ENCODE measurements around the gene GPC5.

DNA sequence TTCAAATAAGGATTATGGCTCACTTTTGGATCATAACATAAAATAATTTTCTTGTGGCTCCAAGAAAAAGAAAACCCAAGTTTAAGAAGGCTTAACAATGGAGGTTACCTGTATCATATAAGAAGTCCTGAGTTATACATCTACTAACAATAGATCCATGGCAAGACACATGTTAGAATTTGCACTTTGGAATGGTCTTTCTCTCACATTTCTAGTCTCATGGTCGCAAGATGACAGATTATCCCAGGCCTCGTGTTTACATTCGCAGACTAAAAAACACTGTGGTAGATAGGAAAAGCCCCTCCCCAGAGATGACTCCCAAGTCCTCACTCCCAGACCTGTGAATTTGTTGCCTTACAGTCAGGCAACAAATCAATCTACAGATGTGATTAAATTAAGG lies 1082.0 kb downstream of the GPC5 start:
- TF ChIP-seq, protein P1, sequence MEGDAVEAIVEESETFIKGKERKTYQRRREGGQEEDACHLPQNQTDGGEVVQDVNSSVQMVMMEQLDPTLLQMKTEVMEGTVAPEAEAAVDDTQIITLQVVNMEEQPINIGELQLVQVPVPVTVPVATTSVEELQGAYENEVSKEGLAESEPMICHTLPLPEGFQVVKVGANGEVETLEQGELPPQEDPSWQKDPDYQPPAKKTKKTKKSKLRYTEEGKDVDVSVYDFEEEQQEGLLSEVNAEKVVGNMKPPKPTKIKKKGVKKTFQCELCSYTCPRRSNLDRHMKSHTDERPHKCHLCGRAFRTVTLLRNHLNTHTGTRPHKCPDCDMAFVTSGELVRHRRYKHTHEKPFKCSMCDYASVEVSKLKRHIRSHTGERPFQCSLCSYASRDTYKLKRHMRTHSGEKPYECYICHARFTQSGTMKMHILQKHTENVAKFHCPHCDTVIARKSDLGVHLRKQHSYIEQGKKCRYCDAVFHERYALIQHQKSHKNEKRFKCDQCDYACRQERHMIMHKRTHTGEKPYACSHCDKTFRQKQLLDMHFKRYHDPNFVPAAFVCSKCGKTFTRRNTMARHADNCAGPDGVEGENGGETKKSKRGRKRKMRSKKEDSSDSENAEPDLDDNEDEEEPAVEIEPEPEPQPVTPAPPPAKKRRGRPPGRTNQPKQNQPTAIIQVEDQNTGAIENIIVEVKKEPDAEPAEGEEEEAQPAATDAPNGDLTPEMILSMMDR (IDR thresholded peaks at IDR 0.05), result no peak
- no peak for TF ChIP-seq POLR2A (IDR thresholded peaks at IDR 0.05)
